ENCODE measurements around the gene HOMEZ.
"Not testable (repeated sequence)": the region's sequence is repeated elsewhere in the genome, so short reads cannot be mapped to it uniquely, and the experiment has no call there.

The HOMEZ gene, protein sequence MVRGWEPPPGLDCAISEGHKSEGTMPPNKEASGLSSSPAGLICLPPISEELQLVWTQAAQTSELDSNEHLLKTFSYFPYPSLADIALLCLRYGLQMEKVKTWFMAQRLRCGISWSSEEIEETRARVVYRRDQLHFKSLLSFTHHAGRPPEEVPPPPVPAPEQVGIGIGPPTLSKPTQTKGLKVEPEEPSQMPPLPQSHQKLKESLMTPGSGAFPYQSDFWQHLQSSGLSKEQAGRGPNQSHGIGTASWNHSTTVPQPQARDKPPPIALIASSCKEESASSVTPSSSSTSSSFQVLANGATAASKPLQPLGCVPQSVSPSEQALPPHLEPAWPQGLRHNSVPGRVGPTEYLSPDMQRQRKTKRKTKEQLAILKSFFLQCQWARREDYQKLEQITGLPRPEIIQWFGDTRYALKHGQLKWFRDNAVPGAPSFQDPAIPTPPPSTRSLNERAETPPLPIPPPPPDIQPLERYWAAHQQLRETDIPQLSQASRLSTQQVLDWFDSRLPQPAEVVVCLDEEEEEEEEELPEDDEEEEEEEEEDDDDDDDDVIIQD

GRCh38 chr14:23286020-23286901 lies at the start of gene HOMEZ:
TSS of gene HOMEZ (minus strand) at chr14:23286132. CDS start at chr14:23285952, 180 bp downstream.
- peak; percentile 91 for DNase-seq (ENCODE audit: low read depth)
- H3K4me3 ChIP-seq (ENCODE audit: low read depth, low read length): peak within 1 kb of the TSS; percentile 80
- no peak for TF ChIP-seq CTCF (IDR thresholded peaks at IDR 0.05; ENCODE audit: low read depth, low read length, missing control alignments)

DNA sequence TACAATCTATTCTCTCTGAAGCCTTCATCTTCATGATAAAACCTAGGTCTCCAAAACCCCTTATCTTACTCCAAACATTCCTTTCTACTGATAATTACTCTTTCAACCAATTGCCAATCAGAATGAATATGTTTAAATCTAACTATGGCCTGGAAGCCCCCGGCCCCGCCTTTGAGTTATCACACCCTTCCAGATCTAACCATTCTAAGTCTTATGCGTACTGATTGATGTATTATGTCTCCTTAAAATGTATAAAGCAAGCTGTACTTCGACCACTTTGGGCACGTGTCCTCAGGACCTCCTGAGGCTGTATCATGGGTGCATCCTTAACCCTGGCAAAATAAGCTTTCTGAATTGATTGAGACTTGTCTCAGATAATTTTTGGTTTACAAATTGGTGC lies 49.7 kb upstream of the HOMEZ start:
- no peak overlapping the region for H3K4me3 ChIP-seq (ENCODE audit: low read depth, low read length)
- no peak for TF ChIP-seq CTCF (IDR thresholded peaks at IDR 0.05; ENCODE audit: low read depth, low read length, missing control alignments)
- DNase-seq (ENCODE audit: low read depth): no peak

DNA sequence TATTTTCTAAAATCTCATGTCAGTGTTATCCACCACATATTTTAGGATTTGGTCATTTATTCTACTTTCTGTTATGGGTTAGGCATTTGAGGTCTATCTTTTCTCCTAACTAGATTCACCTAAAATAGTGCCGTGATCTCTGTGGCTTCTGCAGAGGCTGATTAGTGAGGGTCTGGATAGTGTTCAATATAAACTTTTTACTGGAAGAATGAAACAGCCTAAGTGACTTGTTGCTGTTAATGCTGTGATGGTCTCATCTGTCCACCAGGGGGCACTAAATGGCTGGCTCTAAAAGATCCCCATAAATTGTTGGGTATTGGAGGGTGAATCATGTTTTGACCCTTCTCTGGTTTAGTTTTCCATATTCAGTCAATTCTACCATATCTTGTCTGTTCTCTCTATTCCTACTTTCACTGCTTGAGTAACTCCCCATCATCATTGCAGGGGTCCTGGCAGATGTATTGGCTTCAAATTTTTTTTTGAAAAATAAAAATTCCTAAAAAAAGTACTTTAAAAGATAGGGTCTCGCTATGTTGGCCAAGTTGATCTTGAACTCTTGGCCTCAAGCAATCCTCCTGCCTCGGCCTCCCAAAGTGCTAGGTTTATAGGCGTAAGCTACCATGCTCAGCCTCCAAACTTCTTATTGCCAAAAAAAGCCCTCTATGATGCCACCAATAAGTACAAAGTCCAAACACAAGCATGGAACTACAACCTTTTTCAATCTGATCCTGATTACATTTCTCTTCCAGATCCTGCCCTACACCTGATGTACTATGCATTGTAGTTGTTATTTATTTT lies 42.2 kb upstream of the HOMEZ start:
- TF ChIP-seq CTCF (IDR thresholded peaks at IDR 0.05; ENCODE audit: low read depth, low read length, missing control alignments): peak; percentile 83
- H3K4me3 ChIP-seq (ENCODE audit: low read depth, low read length): no peak overlapping the region
- DNase-seq (ENCODE audit: low read depth): peak; percentile 49

DNA sequence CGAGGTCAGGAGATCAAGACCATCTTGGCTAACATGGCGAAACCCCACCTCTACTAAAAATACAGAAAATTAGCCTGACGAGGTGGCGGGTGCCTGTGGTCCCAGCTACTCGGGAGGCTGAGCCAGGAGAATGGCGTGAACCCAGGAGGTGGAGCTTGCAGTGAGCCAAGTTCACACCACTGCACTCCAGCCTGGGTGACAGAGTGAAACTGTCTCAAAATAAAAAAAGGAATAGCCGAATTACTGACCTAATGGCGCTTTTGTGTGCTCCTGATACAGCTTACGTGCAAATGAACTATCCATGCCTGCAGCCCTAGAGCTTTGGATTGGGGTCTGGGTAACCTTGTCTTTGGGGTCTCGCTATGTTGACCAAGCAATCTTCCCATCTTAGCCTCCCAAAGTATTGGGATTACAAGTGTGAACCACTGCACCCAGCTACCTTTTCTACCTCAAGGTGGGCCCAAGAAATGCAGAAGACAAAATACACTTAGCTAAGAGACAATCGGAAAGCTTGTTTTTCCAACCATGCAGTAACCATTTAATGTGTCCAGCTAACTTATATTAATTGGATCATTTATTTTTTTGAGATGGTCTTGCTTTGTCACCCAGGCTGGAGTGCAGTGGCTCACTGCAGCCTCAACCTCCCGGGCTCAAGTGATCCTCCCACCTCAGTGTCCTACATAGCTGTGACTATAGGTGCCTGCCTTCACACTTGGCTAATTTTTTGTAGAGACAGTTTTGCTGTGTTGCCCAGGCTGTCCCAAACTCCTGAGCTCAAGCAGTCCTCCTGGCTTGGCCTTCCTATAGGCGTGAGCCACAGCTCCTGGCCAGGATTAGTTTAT lies 40.8 kb upstream of the HOMEZ start:
- no peak overlapping the region for H3K4me3 ChIP-seq (ENCODE audit: low read depth, low read length)
- no peak for DNase-seq (ENCODE audit: low read depth)
- TF ChIP-seq CTCF (IDR thresholded peaks at IDR 0.05; ENCODE audit: low read depth, low read length, missing control alignments): no peak

DNA sequence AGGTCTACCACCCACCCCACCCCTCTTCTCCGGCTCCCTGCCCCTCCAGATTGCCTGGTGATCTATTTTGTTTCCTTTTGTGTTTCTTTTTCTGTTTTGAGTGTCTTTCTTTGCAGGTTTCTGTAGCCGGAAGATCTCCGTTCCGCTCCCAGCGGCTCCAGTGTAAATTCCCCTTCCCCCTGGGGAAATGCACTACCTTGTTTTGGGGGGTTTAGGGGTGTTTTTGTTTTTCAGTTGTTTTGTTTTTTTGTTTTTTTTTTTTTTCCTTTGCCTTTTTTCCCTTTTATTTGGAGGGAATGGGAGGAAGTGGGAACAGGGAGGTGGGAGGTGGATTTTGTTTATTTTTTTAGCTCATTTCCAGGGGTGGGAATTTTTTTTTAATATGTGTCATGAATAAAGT lies 39.8 kb upstream of the HOMEZ start:
- not testable (repeated sequence) for DNase-seq (ENCODE audit: low read depth); H3K4me3 ChIP-seq (ENCODE audit: low read depth, low read length)

GRCh38 chr14:23324993-23325392 lies 39.1 kb upstream of the HOMEZ start:
- no peak for DNase-seq (ENCODE audit: low read depth)
- no peak overlapping the region for H3K4me3 ChIP-seq (ENCODE audit: low read depth, low read length)
- TF ChIP-seq CTCF (IDR thresholded peaks at IDR 0.05; ENCODE audit: low read depth, low read length, missing control alignments): no peak
